WERI-Rb-1 (cell line): Measurements from ENCODE around the gene SIGLEC6.

ENCODE experiments used
- DNase-seq: peaks from one replicate; pipeline ENCODE4 v3.0.0-alpha.2; 2020
- H3K27ac ChIP-seq: fragments of 250-450 bp; sonication (Bioruptor Pico); 2 replicates; pipeline ENCODE4 v1.5.1; 2020; ENCODE audit warnings: mild to moderate bottlenecking, moderate library complexity
- H3K27me3 ChIP-seq: fragments of 250-450 bp; sonication (Bioruptor Pico); 2 replicates; pipeline ENCODE4 v1.5.1; 2021; ENCODE audit warnings: mild to moderate bottlenecking, low read depth, moderate library complexity; ENCODE audit not compliant: insufficient read depth, severe bottlenecking
- H3K36me3 ChIP-seq: fragments of 250-450 bp; sonication (Bioruptor Pico); 2 replicates; pipeline ENCODE4 v1.5.1; 2020; ENCODE audit warnings: mild to moderate bottlenecking, moderate library complexity
- H3K4me3 ChIP-seq: 2 replicates; pipeline ENCODE4 v1.5.1; 2011; ENCODE audit warnings: low read depth, mild to moderate bottlenecking, control low read depth, low read length
- H3K9me3 ChIP-seq: fragments of 250-450 bp; sonication (Bioruptor Pico); 2 replicates; pipeline ENCODE4 v1.5.1; 2021; ENCODE audit warnings: mild to moderate bottlenecking, moderate library complexity; ENCODE audit not compliant: severe bottlenecking
- TF ChIP-seq, protein P1 (sequence below): IDR thresholded peaks from 2 replicates; pipeline ENCODE4 v1.5.1; 2011; ENCODE audit warnings: low read depth, mild to moderate bottlenecking, control low read depth, inconsistent platforms, low read length

The SIGLEC6 gene

DNA sequence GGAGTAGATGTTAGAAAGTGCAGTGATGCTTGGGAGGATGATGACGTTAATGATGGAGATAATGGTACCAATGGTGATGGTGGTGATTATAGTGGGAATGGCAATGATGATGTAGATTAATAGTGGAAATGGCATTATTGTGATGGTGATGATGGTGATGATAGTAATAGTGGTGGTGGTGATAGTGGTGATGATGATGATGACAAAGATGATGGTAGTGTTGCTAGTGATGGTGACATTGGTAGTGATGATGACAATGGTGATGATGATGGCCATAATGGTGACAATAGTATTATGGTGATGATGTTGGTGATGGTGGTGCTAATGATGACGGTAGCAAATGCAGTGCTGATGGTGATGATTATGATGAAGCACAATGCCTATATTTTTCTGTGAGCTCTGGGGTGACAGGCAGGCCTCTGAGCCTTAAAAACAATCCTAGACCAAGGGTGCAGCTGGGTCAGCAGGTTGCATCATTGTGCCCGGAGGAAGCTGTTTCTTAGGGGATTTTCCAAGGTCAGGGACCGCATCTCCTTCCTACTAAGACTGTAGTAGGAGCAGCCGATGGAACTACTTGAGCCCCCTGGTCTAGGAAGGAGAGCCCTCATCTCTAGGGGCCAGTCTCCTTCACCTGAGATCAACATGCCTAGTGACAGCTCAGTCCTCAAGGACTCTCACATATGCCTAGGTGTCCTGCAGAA is 45.4 kb downstream of the SIGLEC6 start:
- Histone ChIP-seq H3K4me3 (no peak overlapping the region), H3K36me3 (no peaks in the 10 kb centered on the region), H3K27ac (no peak overlapping the region), H3K9me3 (no peaks in the 10 kb centered on the region), H3K27me3 (peaks cover 88% of the 10 kb centered on the region)
- DNase-seq: no peak
- TF ChIP-seq, protein P1, sequence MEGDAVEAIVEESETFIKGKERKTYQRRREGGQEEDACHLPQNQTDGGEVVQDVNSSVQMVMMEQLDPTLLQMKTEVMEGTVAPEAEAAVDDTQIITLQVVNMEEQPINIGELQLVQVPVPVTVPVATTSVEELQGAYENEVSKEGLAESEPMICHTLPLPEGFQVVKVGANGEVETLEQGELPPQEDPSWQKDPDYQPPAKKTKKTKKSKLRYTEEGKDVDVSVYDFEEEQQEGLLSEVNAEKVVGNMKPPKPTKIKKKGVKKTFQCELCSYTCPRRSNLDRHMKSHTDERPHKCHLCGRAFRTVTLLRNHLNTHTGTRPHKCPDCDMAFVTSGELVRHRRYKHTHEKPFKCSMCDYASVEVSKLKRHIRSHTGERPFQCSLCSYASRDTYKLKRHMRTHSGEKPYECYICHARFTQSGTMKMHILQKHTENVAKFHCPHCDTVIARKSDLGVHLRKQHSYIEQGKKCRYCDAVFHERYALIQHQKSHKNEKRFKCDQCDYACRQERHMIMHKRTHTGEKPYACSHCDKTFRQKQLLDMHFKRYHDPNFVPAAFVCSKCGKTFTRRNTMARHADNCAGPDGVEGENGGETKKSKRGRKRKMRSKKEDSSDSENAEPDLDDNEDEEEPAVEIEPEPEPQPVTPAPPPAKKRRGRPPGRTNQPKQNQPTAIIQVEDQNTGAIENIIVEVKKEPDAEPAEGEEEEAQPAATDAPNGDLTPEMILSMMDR: no peak

DNA sequence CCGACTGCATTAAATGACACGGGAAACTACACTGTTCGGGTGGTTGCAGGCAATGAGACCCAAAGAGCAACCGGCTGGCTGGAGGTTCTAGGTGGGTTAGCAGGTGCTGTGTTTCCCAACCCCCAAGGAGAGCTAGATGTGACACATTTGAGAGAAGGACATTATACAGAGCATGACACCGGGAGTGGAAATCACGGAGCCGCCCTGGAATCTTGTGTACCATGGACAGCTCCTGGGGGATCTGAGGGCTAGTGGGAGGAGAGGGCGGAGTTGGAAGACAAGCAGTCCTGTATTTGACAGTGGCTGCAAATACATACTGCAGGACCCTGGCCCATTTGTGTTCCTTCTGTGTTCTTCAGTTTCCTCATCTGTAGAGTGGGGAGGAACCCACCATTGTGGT is 50.9 kb downstream of the SIGLEC6 start:
- TF ChIP-seq, protein P1: no peak
- H3K36me3 ChIP-seq: no peaks in the 10 kb centered on the region
- no peak overlapping the region for H3K4me3 ChIP-seq
- H3K27ac ChIP-seq: no peak overlapping the region
- H3K9me3 ChIP-seq: peaks cover 2% of the 10 kb centered on the region
- peaks cover 90% of the 10 kb centered on the region for H3K27me3 ChIP-seq
- no peak for DNase-seq

DNA sequence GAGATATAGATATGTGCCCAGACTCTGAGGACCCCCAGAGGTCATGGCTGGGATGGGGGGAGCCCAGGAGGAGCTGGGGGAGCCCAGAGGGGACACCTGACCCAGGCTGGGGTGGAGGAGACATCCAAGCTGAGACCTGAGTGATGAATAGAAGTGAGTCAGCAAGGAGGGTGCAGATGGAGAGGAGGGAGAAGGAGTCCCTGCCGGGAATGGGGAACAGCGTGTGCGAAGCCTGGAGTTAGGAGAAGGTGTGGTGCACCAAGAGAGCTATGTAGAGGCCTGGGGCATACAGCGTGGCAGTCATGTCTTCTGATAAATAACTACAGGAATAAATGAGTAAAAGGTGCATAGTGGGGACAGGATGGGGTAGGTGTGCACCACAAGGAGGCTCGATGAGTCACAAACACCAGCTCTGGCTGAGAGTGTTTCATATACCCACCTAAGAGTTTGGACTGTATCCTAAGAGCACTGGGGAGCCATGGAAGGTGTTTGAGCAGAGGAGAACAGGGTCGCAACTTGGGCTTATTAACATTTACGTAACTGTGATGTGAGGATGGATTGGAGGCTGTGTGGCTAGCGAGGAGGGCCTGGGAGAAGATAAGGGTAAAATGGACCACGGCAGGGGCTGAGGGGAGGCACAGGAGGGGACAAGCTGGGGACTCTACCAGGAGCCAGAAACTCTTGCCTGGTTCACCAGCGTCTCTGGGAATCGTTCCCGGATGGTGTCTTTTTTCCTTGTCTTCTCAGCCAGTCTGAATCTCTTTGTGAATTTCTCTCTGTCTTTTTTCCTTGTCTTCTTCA is 51.7 kb downstream of the SIGLEC6 start:
- DNase-seq: no peak
- TF ChIP-seq, protein P1: no peak
- Histone ChIP-seq H3K9me3 (peaks cover 2% of the 10 kb centered on the region), H3K27me3 (peaks cover 87% of the 10 kb centered on the region), H3K27ac (no peak overlapping the region), H3K36me3 (no peaks in the 10 kb centered on the region), H3K4me3 (no peak overlapping the region)

DNA sequence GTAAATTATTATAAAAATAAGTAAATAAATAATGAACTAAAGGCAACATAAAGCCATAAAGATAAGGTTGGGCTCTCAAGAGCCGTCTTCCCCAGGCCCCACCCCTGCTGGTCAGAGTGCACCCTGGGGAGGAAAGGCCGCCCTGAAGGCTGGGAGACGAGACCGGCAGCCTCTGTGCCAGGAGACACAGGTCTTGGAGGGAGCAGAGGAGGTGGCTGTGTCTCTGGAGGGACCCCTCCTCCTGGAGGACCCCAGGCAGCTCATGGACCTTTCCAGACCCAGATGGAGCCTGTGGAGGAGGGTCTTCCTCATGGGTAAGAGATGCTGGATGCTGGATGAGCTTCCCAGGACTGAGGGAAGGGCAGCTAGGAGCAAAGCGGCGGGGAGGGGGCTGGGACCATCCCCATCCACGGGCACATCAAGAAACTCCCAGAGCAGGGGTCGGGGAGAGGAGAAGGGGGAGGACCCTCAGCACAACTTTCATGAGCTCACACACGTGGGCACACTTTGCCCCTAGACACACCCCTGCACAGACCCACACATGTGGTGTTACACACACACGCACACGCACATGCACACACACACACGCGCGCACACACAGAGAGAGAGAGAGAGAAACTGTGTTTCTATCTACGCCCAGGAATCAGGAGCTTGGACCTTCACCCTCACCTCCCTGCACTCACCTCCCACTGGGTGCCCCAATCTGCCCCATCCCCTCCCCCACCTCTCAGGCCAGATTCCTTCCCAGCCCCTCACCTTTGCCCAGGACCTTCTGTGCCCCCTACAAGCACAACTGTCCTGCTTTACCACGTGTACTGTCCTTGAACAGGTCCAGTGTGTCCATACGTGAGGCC is 52.9 kb downstream of the SIGLEC6 start, which contains the start of gene CEACAM18:
Gene CEACAM18 (plus strand): TSS at position 159 of the 854 bp plus-strand sequence.
- TF ChIP-seq, protein P1: no peak
- no peak within 1 kb of the TSS for H3K27ac ChIP-seq
- DNase-seq: no peak
- peaks cover 90% of the 10 kb centered on the region for H3K27me3 ChIP-seq
- no peak within 1 kb of the TSS for H3K4me3 ChIP-seq
- no peaks in the 10 kb centered on the region for H3K36me3 ChIP-seq
- peaks cover 2% of the 10 kb centered on the region for H3K9me3 ChIP-seq

DNA sequence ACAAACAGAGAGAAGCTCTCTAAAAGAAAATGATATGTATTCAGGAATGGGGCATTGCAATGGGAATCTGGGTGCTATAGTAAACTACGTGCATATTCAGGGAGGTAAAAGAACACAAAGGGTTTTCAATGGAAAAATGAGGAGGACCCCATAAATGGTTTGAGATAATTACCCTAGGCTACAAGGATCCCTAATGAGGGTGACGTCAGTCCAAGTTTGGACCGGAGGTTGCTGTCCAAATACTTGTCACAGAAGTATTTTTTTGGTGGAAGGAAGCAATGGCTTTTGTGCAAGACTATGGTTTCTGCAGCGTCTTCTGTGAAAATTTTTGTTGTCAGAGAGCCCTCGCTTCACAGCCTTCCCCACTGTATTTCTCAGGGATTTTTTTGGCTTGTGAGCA is 54.1 kb downstream of the SIGLEC6 start:
- no peaks in the 10 kb centered on the region for H3K36me3 ChIP-seq
- DNase-seq: no peak
- no peak overlapping the region for H3K27ac ChIP-seq
- peaks cover 2% of the 10 kb centered on the region for H3K9me3 ChIP-seq
- H3K27me3 ChIP-seq: peaks cover 88% of the 10 kb centered on the region
- no peak overlapping the region for H3K4me3 ChIP-seq
- TF ChIP-seq, protein P1: no peak
